WTC11 (cell line): ENCODE measurements around the gene HAUS5.

Experiments
- ATF2 ChIP-seq: sonication (generic); formaldehyde crosslinking; IDR thresholded peaks from 2 replicates; pipeline ENCODE4 v1.8.1; 2022; ENCODE audit warnings: low read depth, missing genetic modification reagents, borderline replicate concordance
- CREB1 ChIP-seq: sonication (generic); formaldehyde crosslinking; IDR thresholded peaks from 2 replicates; pipeline ENCODE4 v1.8.0; 2023; ENCODE audit warnings: mild to moderate bottlenecking, missing genetic modification reagents
- CTCF ChIP-seq: fragments of 200-600 bp; IDR thresholded peaks from 2 replicates; pipeline ENCODE4 v1.8.0; 2022; ENCODE audit warnings: antibody characterized with exemption
- ETV6 ChIP-seq: sonication (generic); formaldehyde crosslinking; IDR thresholded peaks from 2 replicates; pipeline ENCODE4 v1.8.1; 2022; ENCODE audit warnings: mild to moderate bottlenecking, missing genetic modification reagents
- GABPB1 ChIP-seq: sonication (generic); formaldehyde crosslinking; IDR thresholded peaks from 2 replicates; pipeline ENCODE4 v1.8.1; 2023; ENCODE audit warnings: mild to moderate bottlenecking, missing genetic modification reagents
- MAX ChIP-seq: sonication (generic); formaldehyde crosslinking; IDR thresholded peaks from 2 replicates; pipeline ENCODE4 v1.8.0; 2022; ENCODE audit warnings: mild to moderate bottlenecking, missing genetic modification reagents
- NFE2L1 ChIP-seq: sonication (generic); formaldehyde crosslinking; IDR thresholded peaks from 2 replicates; pipeline ENCODE4 v1.8.1; 2023; ENCODE audit warnings: missing genetic modification reagents
- SMAD3 ChIP-seq: sonication (generic); formaldehyde crosslinking; IDR thresholded peaks from 2 replicates; pipeline ENCODE4 v1.8.0; 2022; ENCODE audit warnings: missing genetic modification reagents, mild to moderate bottlenecking, borderline replicate concordance
- ZNF232 ChIP-seq: sonication (generic); formaldehyde crosslinking; IDR thresholded peaks from 2 replicates; pipeline ENCODE4 v1.8.0; 2022; ENCODE audit warnings: mild to moderate bottlenecking, missing genetic modification reagents
- ZNF317 ChIP-seq: sonication (generic); formaldehyde crosslinking; IDR thresholded peaks from 2 replicates; pipeline ENCODE4 v1.8.1; 2023; ENCODE audit warnings: low read depth, mild to moderate bottlenecking, moderate library complexity, missing genetic modification reagents, borderline replicate concordance

GRCh38 chr19:35596366-35596999 is 16.1 kb upstream of the HAUS5 start:
- TF ChIP-seq CTCF (no peak), ATF2 (CRISPR knock-in tag) (no peak), GABPB1 (CRISPR knock-in tag) (no peak), NFE2L1 (CRISPR knock-in tag) (no peak), ZNF317 (CRISPR knock-in tag) (no peak), MAX (CRISPR knock-in tag) (no peak), CREB1 (no peak), ZNF232 (no peak), SMAD3 (CRISPR knock-in tag) (no peak), ETV6 (no peak)
